ENCODE data around the gene LYRM7.

The LYRM7 gene

DNA sequence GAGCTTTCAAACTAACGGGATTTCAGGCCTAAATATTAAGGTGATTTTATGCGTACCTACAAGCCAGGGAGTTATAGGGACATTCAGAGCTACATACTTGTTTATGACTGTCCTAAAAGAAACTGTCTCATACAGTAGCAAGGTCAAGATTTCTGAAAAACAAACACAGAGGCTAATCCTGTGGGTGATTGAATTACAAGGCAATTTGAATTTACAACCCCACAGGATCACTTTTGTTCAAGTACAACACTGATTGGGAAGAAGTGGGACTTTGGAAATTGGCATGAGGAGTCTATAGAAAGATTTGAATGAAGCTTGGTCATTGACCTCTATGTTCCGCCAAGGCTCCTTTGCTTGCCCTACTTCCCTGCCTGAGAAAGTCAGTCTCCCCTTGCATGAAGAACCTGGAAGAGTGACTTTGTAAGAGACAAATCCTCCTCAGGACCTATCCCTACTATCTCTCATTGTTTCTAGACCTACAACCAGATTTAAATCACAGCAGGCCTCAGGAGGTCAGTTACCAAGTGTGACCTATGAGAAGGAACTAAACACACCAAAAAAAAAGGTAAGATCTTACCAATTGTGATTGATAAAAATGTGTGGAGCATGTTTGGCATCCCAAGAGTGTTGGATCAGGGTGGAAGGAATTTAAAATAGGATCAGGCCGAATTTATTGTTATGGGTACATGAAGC, 54.7 kb downstream of the LYRM7 start:
- no peak overlapping the region for H3K27ac ChIP-seq
- DNase-seq (ENCODE audit: low spot score): no peak
- no peak overlapping the region for H3K4me3 ChIP-seq
- TF ChIP-seq, protein P1, sequence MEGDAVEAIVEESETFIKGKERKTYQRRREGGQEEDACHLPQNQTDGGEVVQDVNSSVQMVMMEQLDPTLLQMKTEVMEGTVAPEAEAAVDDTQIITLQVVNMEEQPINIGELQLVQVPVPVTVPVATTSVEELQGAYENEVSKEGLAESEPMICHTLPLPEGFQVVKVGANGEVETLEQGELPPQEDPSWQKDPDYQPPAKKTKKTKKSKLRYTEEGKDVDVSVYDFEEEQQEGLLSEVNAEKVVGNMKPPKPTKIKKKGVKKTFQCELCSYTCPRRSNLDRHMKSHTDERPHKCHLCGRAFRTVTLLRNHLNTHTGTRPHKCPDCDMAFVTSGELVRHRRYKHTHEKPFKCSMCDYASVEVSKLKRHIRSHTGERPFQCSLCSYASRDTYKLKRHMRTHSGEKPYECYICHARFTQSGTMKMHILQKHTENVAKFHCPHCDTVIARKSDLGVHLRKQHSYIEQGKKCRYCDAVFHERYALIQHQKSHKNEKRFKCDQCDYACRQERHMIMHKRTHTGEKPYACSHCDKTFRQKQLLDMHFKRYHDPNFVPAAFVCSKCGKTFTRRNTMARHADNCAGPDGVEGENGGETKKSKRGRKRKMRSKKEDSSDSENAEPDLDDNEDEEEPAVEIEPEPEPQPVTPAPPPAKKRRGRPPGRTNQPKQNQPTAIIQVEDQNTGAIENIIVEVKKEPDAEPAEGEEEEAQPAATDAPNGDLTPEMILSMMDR (IDR thresholded peaks at IDR 0.05): no peak

DNA sequence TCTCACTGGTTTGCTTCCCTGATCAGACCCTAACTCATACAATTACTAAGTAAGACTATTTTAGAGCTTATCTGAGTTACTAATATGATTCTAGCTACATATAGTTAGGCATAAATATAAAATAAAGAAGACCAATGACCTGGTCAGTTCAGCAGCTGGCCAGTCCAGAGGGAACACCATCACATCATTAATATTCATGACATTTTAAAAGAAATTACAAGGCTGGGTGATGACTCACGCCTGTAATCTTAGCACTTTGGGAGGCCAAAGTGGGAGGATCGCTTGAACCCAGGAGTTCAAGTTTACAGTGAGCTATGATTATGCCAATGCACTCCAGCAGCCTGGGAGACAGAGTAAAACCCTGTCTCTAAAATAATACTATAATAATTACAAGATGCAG, 56.2 kb downstream of the LYRM7 start:
- Histone ChIP-seq H3K4me3 (no peak overlapping the region), H3K27ac (no peak overlapping the region)
- no peak for DNase-seq (ENCODE audit: low spot score)
- TF ChIP-seq, protein P1 (IDR thresholded peaks at IDR 0.05): no peak

DNA sequence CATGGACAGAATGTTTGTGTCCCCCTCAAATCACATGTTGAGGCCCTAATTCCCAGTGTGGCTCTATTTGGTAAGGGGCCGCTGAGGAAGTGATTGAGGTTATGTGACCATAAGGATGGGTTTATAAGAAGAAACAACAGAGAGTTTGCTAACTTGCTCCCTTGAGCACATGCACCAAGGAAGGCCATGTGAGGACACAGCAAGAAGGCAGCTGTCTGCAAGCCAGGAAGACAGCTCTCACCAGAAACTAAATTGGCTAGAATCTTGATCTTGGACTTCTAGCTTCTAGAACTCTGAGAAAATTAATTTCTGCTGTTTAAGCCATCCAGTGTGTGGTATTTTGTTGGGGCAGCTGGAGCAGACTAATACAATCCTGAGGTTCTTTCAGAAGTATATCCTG, 57.9 kb downstream of the LYRM7 start:
- no peak for DNase-seq (ENCODE audit: low spot score)
- no peak overlapping the region for H3K27ac ChIP-seq
- H3K4me3 ChIP-seq: no peak overlapping the region
- TF ChIP-seq, protein P1 (IDR thresholded peaks at IDR 0.05): no peak

DNA sequence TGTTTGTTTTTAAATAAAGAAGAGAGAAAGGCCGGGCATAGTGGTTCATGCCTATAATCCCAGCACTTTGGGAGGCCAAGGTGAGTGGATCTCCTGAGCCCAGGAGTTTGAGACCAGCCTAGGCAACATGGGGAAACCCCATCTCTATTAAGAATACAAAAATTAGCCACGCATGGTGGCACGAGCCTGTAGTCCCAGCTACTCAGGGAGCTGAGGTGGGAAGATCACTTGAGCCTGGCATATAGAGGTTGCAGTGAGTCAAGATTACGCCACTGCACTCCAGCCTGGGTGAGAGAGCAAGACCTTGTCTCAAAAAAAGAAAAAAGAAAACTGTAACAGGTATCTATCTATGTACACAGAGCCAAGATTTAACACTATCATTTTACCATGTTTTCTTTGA, 58.9 kb downstream of the LYRM7 start:
- no peak overlapping the region for H3K4me3 ChIP-seq
- no peak overlapping the region for H3K27ac ChIP-seq
- TF ChIP-seq, protein P1 (IDR thresholded peaks at IDR 0.05): no peak
- DNase-seq (ENCODE audit: low spot score): no peak

DNA sequence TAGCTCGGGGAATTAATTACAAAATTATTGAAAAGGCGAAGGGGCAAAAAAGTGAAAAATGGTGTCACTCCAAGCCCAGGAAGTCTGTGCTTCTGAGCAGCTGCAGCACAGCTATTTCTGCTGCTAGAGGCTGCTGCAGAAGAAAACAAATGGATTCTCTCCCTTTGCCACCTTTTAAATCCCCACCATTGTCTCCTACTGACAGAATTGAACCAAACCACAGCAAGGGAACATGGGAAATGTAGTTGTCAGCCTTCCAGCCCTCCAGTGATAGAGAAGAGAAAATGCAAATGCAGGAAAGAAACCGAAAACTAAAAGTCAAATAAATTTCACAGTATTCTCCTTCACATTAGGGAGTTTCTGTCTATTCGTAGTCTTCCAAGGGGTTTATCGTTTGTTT, 59.7 kb downstream of the LYRM7 start:
- H3K4me3 ChIP-seq: no peak overlapping the region
- no peak for DNase-seq (ENCODE audit: low spot score)
- H3K27ac ChIP-seq: no peak overlapping the region
- TF ChIP-seq, protein P1 (IDR thresholded peaks at IDR 0.05): no peak

DNA sequence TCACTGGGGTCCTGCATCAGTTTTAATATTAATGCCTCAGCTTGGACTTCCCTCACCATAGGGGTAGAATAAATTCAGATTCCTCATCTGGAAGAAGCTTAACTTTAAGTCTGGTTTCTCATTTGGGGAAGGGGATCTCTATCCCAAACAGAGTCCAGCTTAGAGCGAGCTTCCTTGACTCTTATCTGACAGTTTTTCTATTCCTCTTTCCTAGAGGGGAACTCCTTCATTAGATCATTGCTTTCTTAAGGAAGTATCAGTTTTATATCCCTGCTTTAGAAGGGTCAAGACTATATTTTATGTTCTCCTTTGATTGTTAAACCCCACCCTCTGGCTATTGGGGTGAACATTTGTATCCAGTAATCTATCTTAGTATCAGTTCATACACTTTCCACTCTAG, 68.9 kb downstream of the LYRM7 start:
- H3K27ac ChIP-seq: no peak overlapping the region
- DNase-seq (ENCODE audit: low spot score): no peak
- TF ChIP-seq, protein P1 (IDR thresholded peaks at IDR 0.05): no peak
- no peak overlapping the region for H3K4me3 ChIP-seq

DNA sequence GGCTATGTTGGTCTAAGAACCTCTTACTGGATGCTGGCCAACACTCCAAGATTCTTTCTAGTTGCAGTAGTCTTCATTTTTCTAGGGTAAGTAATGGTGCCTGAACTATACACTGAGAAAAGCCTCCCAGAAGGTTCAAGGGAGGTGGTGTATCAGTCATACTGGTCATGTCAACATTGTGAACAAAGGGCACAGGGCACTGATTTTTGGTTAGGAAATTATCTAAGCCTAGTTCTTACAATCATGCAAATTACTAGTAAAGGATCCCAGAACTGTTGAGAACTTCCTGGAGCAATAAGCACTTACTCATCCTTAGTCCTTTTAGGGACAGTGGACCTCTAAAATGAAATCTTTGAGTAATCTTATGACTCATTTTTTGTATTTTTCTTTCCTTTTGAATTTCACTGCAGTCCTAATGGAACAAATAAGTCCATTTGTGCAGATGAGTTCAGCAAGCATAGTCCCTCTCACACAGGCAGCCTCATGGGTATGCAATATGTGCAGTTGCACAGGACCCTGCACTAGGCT, 72.0 kb downstream of the LYRM7 start:
- no peak overlapping the region for H3K4me3 ChIP-seq
- H3K27ac ChIP-seq: no peak overlapping the region
- no peak for DNase-seq (ENCODE audit: low spot score)
- TF ChIP-seq, protein P1 (IDR thresholded peaks at IDR 0.05): no peak

Measured in coronary artery (tissue), 2 donors.